GM12878 (cell line): ENCODE results near the gene MT1X.

Experiments
- EZH2 ChIP-seq: IDR thresholded peaks from 2 replicates; pipeline ENCODE4 v1.6.1; 2012; ENCODE audit warnings: low read depth, mild to moderate bottlenecking, control low read depth, inconsistent platforms, low read length, borderline replicate concordance; ENCODE audit not compliant: control insufficient read depth
- JUND ChIP-seq: IDR thresholded peaks from 2 replicates; pipeline ENCODE4 v1.6.1; 2012; ENCODE audit warnings: low read depth, mild to moderate bottlenecking, low read length, improper control_type of control experiment, moderate library complexity
- NFYB ChIP-seq: IDR thresholded peaks from 2 replicates; pipeline ENCODE4 v1.6.1; 2011; ENCODE audit warnings: low read depth, mild to moderate bottlenecking, low read length, improper control_type of control experiment, moderate library complexity; ENCODE audit not compliant: insufficient read depth
- POLR2AphosphoS5 ChIP-seq: IDR thresholded peaks from 2 replicates; pipeline ENCODE4 v1.6.1; 2011; ENCODE audit warnings: mild to moderate bottlenecking, low read length, inconsistent platforms
- SIX5 ChIP-seq: IDR thresholded peaks from 2 replicates; pipeline ENCODE4 v1.6.1; 2011; ENCODE audit warnings: mild to moderate bottlenecking, low read depth, low read length, moderate library complexity; ENCODE audit not compliant: severe bottlenecking
- USF2 ChIP-seq: IDR thresholded peaks from 2 replicates; pipeline ENCODE4 v1.6.1; 2011; ENCODE audit warnings: low read depth, low read length, improper control_type of control experiment, borderline replicate concordance
- TF ChIP-seq, protein P1 (sequence below): IDR thresholded peaks from 2 replicates; pipeline ENCODE4 v1.6.1; 2012; ENCODE audit warnings: mild to moderate bottlenecking, low read depth, low read length
- TF ChIP-seq, protein P2 (sequence below), 3 experiments: IDR thresholded peaks in 2 of 3; conservative IDR thresholded peaks in 1 of 3; 2 replicates each; pipeline ENCODE4 v1.5.1; 2011; ENCODE audit warnings: low read depth in 3 of 3, low read length in 3 of 3, mild to moderate bottlenecking in 3 of 3, control low read depth in 2 of 3, moderate library complexity in 2 of 3, inconsistent platforms in 1 of 3, mixed read lengths in 1 of 3; ENCODE audit not compliant: control insufficient read depth in 2 of 3, insufficient read depth in 1 of 3; ENCODE audit errors: extremely low read depth in 1 of 3

DNA sequence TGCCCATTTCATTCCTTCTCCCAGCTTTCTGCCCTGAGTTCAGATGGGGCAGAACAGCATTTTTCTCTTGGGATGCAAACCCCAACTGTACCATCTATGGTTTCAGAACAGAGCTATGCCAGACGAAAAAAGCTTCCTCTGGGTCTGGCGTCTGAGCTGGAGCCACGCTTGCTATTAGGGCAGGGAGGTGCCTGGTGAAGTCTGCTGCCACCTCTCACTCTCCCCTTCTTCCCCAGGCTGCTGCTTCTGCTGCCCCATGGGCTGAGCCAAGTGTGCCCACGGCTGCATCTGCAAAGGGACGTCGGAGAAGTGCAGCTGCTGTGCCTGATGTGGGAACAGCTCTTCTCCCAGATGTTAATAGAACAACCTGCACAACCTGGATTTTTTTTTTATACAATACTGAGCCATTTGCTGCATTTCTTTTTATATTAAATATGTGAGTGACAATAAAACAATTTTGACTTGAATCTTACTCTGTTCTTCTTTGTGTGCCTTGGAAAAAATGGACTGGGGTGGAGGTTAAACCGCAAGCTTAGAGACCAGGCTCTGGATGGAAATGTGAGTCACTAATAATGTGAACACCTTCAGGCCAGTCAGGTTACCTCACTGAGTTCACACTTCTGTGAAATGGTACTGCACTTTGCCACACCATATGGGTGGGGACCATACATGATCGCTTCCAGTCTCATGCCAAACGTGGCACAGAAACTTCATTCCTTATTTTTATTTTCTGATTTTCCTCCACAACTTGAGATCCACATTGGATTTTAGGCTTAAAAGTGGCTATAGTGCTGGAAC is 45.5 kb upstream of the MT1X start:
- no peak for TF ChIP-seq SIX5
- no peak for TF ChIP-seq POLR2AphosphoS5
- no peak for TF ChIP-seq JUND
- no peak for TF ChIP-seq USF2
- no peak for TF ChIP-seq NFYB
- no peak for TF ChIP-seq EZH2
- TF ChIP-seq, protein P1, sequence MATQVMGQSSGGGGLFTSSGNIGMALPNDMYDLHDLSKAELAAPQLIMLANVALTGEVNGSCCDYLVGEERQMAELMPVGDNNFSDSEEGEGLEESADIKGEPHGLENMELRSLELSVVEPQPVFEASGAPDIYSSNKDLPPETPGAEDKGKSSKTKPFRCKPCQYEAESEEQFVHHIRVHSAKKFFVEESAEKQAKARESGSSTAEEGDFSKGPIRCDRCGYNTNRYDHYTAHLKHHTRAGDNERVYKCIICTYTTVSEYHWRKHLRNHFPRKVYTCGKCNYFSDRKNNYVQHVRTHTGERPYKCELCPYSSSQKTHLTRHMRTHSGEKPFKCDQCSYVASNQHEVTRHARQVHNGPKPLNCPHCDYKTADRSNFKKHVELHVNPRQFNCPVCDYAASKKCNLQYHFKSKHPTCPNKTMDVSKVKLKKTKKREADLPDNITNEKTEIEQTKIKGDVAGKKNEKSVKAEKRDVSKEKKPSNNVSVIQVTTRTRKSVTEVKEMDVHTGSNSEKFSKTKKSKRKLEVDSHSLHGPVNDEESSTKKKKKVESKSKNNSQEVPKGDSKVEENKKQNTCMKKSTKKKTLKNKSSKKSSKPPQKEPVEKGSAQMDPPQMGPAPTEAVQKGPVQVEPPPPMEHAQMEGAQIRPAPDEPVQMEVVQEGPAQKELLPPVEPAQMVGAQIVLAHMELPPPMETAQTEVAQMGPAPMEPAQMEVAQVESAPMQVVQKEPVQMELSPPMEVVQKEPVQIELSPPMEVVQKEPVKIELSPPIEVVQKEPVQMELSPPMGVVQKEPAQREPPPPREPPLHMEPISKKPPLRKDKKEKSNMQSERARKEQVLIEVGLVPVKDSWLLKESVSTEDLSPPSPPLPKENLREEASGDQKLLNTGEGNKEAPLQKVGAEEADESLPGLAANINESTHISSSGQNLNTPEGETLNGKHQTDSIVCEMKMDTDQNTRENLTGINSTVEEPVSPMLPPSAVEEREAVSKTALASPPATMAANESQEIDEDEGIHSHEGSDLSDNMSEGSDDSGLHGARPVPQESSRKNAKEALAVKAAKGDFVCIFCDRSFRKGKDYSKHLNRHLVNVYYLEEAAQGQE = no peak
- TF ChIP-seq, protein P2, sequence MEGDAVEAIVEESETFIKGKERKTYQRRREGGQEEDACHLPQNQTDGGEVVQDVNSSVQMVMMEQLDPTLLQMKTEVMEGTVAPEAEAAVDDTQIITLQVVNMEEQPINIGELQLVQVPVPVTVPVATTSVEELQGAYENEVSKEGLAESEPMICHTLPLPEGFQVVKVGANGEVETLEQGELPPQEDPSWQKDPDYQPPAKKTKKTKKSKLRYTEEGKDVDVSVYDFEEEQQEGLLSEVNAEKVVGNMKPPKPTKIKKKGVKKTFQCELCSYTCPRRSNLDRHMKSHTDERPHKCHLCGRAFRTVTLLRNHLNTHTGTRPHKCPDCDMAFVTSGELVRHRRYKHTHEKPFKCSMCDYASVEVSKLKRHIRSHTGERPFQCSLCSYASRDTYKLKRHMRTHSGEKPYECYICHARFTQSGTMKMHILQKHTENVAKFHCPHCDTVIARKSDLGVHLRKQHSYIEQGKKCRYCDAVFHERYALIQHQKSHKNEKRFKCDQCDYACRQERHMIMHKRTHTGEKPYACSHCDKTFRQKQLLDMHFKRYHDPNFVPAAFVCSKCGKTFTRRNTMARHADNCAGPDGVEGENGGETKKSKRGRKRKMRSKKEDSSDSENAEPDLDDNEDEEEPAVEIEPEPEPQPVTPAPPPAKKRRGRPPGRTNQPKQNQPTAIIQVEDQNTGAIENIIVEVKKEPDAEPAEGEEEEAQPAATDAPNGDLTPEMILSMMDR (IDR thresholded peaks at IDR 0.05 in 2 of 3, conservative IDR thresholded peaks at IDR 0.05 in 1 of 3; ENCODE audit: control insufficient read depth in 2 of 3, extremely low read depth in 1 of 3, insufficient read depth in 1 of 3, low read depth in 3 of 3, low read length in 3 of 3) = no peak
